ENCODE results near the gene MSI2.

MSI2 gene

DNA sequence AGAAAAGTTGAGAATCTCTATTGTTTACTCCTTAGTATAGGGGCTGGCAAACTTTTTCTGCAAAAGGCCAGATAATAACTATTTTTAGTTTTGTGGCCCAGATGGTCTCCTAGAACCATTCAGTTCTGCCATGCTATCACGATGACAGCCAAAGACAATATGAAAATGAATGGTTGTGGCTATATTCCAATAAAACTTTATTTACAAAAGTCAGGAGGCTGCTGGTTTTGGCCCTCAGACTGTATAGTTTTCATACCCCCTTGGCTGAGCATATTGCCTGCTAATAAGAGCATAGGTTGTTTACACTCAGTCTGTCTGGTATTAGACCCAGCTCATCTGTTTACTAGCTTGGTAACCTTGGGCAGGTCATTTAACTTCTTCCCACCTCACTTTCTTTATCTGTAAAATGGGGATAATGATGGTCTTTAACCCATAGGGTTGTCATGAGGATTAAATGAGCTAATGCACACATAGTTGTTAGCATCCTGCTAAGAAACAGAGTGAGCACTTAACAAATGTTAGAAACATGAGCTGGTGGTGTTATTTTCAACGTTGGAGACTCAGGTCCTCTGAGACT is 156.3 kb downstream of the MSI2 start:
- no peak overlapping the region for H3K4me3 ChIP-seq (ENCODE audit: low read depth, low read length)
- TF ChIP-seq, protein P1, sequence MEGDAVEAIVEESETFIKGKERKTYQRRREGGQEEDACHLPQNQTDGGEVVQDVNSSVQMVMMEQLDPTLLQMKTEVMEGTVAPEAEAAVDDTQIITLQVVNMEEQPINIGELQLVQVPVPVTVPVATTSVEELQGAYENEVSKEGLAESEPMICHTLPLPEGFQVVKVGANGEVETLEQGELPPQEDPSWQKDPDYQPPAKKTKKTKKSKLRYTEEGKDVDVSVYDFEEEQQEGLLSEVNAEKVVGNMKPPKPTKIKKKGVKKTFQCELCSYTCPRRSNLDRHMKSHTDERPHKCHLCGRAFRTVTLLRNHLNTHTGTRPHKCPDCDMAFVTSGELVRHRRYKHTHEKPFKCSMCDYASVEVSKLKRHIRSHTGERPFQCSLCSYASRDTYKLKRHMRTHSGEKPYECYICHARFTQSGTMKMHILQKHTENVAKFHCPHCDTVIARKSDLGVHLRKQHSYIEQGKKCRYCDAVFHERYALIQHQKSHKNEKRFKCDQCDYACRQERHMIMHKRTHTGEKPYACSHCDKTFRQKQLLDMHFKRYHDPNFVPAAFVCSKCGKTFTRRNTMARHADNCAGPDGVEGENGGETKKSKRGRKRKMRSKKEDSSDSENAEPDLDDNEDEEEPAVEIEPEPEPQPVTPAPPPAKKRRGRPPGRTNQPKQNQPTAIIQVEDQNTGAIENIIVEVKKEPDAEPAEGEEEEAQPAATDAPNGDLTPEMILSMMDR (IDR thresholded peaks at IDR 0.05; ENCODE audit: insufficient read depth, low read depth, low read length, missing control alignments) = no peak
- DNase-seq (ENCODE audit: low read depth) = no peak

DNA sequence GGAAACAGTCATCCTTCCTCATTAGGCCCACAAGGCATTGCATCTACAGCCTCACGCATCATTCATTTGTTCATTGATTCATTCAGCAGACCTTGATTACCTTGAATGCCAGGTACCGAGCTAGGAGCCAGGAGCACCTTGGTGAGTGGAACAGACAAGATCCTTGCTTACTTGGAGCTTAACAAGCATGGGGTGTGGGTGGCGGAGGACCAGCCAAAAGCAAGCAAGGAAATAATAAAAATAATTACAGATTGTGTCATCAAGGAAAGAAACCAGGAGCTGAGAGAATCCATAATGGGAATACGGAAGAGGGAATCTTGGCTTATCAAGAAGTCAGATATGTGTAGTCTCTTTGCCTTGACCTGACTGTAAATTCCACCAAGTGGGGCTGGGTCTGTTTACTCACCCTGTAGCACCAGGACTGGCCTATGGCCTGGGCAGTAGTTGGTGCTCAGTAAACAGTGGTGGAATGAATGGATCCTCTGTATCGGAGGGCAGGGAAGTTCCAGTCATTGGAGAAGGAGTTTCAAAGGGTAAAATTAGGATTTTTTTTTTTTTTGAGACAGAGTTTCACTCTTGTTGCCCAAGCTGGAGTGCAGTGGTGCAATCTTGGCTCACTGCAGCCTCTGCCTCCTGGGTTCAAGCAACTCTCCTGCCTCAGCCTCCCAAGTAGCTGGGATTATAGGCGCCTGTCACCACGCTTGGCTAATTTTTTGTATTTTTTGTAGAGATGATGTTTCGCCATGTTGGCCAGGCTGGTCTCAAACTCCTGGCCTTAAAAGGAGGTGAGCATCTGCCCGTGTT is 157.7 kb downstream of the MSI2 start:
- TF ChIP-seq, protein P1 (IDR thresholded peaks at IDR 0.05; ENCODE audit: insufficient read depth, low read depth, low read length, missing control alignments) = no peak
- no peak for DNase-seq (ENCODE audit: low read depth)

DNA sequence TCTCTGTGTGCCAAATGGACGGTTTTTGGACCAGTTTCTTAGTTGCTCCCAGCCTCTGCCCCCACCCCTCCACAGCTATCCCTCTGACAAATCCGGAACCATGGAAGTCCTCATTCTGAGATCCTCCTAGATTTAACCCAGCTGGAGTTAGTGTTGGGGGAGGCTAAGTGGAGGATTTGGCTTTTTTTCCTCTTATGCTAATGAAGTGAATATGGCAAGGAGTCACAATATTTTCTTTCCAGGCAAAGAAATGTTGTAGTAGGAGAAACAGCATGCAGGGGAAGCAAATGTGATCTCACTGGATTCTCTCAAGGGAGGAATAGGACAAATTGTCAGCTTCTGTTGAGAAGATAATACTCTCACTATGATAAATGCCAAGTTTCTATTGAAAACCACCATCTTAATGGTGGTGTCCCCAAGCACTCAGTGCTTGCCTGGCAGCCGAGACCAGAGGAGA is 159.5 kb downstream of the MSI2 start:
- no peak for DNase-seq (ENCODE audit: low read depth)
- TF ChIP-seq, protein P1 (IDR thresholded peaks at IDR 0.05; ENCODE audit: insufficient read depth, low read depth, low read length, missing control alignments) = no peak

More for the DNA sequence above, 157.7 kb downstream of the MSI2 start:
- no peak overlapping the region for H3K4me3 ChIP-seq (ENCODE audit: low read depth, low read length)

DNA sequence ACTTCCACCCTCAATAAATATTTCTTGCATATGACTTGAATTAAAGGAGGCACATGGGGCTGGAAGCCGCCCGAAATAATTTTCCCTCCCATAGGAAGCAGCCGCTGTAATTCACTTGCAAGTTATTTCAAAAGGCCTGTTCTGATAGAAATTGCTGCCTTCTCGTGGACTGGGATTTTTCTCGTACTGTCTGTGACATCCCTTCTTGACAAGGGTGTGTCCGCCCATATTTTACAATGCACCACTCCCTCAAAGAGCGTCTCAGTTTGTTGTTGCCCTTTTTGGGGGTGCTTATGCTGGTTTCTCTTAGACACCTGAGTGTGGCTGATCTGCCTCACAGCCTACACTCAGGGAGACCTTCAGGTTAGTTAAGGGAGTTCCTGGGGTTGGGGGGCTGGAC is 160.0 kb downstream of the MSI2 start:
- no peak for DNase-seq (ENCODE audit: low read depth)
- TF ChIP-seq, protein P1 (IDR thresholded peaks at IDR 0.05; ENCODE audit: insufficient read depth, low read depth, low read length, missing control alignments) = no peak
- no peak overlapping the region for H3K4me3 ChIP-seq (ENCODE audit: low read depth, low read length)

More for the DNA sequence above, 159.5 kb downstream of the MSI2 start:
- H3K4me3 ChIP-seq (ENCODE audit: low read depth, low read length) = no peak overlapping the region

DNA sequence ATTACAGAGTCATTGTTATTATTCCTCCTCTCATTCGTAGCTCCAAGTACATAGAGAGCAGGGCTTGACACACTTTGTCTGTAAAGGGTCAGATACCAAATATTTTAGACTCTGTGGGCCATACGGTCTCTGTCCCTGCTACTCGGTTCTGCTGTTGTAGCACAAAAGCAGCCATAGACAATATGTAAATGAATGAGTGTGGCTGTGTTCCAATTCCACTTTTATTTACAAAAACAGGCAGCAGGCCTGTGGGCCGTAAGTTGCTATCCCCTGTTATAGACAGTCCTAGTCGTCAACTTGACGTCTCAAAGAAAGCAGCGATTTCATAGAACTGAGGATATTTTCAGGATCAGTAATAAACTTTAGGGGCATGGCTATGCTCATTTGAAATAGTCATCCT is 161.6 kb downstream of the MSI2 start:
- no peak overlapping the region for H3K4me3 ChIP-seq (ENCODE audit: low read depth, low read length)
- TF ChIP-seq, protein P1 (IDR thresholded peaks at IDR 0.05; ENCODE audit: insufficient read depth, low read depth, low read length, missing control alignments) = no peak
- no peak for DNase-seq (ENCODE audit: low read depth)

DNA sequence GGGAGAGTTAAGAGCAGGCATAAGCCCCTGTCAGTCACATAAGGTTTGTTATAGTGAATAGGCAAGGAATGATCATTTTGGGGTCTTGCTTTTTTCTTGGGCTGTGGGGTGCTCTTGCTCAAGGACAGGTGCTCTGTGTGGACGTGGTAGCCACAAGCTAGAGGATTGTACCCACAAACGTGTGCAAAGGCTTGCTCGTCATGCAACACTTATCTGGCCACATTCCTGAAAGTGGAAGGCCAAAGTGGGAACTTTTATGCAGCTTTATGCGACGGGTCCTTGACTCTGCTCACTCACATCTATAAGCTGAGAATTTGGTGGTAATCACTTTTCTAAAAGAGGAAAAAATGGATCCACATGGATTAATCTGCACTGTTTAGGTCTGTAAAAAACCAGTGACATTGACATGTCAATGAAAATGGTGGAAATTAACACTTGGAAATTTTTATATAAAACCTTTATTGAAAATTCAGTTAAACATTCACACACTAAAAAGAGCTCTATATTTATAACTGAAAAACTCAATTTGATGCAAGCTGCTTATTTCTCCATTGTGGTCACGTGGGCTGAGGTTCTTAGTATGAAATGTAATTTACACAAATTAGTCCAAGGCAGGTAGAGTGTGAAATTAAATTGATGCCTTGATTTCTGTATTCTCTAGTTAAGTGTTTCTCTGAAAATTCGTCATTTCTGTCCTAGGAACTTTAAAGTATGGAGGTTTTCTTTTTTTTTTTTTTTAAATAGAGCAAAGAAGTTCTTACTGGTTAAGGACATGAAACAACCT is 162.3 kb downstream of the MSI2 start:
- TF ChIP-seq, protein P1 (IDR thresholded peaks at IDR 0.05; ENCODE audit: insufficient read depth, low read depth, low read length, missing control alignments) = no peak
- H3K4me3 ChIP-seq (ENCODE audit: low read depth, low read length) = no peak overlapping the region
- DNase-seq (ENCODE audit: low read depth) = peak; percentile 35
